ENCODE results near the gene KCNQ1.
A peak's percentile ranks its signal among the peaks of the same experiment; 100 is the strongest.

The KCNQ1 gene

GRCh38 chr11:2717561-2718325 is 272.9 kb downstream of the KCNQ1 start:
- H3K27me3 Mint-ChIP-seq: no peaks in the 10 kb centered on the region
- peaks cover 10% of the 10 kb centered on the region for H3K36me3 Mint-ChIP-seq
- no peak overlapping the region for H3K27ac Mint-ChIP-seq
- DNase-seq (ENCODE audit: low spot score in 2 of 2): no peak
- ATAC-seq (ENCODE audit: low read depth): no peak
- H3K4me1 Mint-ChIP-seq: peaks cover 3% of the 10 kb centered on the region
- H3K4me3 Mint-ChIP-seq: no peak overlapping the region
- H3K9me3 Mint-ChIP-seq: no peaks in the 10 kb centered on the region

- H3K4me1 Mint-ChIP-seq: peaks cover 3% of the 10 kb centered on the region
- H3K4me3 Mint-ChIP-seq: peak overlapping the region; percentile 2
- no peak overlapping the region for H3K27ac Mint-ChIP-seq
- no peak for ATAC-seq (ENCODE audit: low read depth)
- DNase-seq (ENCODE audit: low spot score in 2 of 2): no peak
- H3K27me3 Mint-ChIP-seq: no peaks in the 10 kb centered on the region
- H3K36me3 Mint-ChIP-seq: peaks cover 10% of the 10 kb centered on the region
- no peaks in the 10 kb centered on the region for H3K9me3 Mint-ChIP-seq
These were observed 274.1 kb downstream of the KCNQ1 start for GRCh38 chr11:2718817-2719438.

GRCh38 chr11:2719831-2720590 is 275.2 kb downstream of the KCNQ1 start:
- Mint-ChIP-seq H3K4me3 (no peak overlapping the region), H3K27me3 (no peaks in the 10 kb centered on the region), H3K27ac (no peak overlapping the region), H3K9me3 (no peaks in the 10 kb centered on the region), H3K36me3 (peaks cover 6% of the 10 kb centered on the region), H3K4me1 (peaks cover 3% of the 10 kb centered on the region)
- DNase-seq (ENCODE audit: low spot score in 2 of 2) (no peak), ATAC-seq (ENCODE audit: low read depth) (no peak)

GRCh38 chr11:2721210-2721916 is 276.6 kb downstream of the KCNQ1 start:
- Mint-ChIP-seq H3K27me3 (no peaks in the 10 kb centered on the region), H3K4me1 (peaks cover 5% of the 10 kb centered on the region), H3K36me3 (peaks cover 6% of the 10 kb centered on the region), H3K4me3 (no peak overlapping the region), H3K27ac (no peak overlapping the region), H3K9me3 (no peaks in the 10 kb centered on the region)
- DNase-seq (ENCODE audit: low spot score in 2 of 2) (no peak), ATAC-seq (ENCODE audit: low read depth) (no peak)

GRCh38 chr11:2722955-2723354 is 278.1 kb downstream of the KCNQ1 start:
- Mint-ChIP-seq H3K4me3 (no peak overlapping the region), H3K36me3 (peaks cover 6% of the 10 kb centered on the region), H3K27ac (no peak overlapping the region), H3K9me3 (no peaks in the 10 kb centered on the region), H3K4me1 (peaks cover 7% of the 10 kb centered on the region), H3K27me3 (no peaks in the 10 kb centered on the region)
- DNase-seq (ENCODE audit: low spot score in 2 of 2): no peak
- ATAC-seq (ENCODE audit: low read depth): no peak

GRCh38 chr11:2724104-2724503 is 279.3 kb downstream of the KCNQ1 start:
- Mint-ChIP-seq H3K4me1 (peaks cover 7% of the 10 kb centered on the region), H3K36me3 (peaks cover 3% of the 10 kb centered on the region), H3K9me3 (no peaks in the 10 kb centered on the region), H3K27ac (no peak overlapping the region), H3K27me3 (no peaks in the 10 kb centered on the region), H3K4me3 (no peak overlapping the region)
- no peak for ATAC-seq (ENCODE audit: low read depth)
- no peak for DNase-seq (ENCODE audit: low spot score in 2 of 2)

GRCh38 chr11:2724653-2725367 is 280.0 kb downstream of the KCNQ1 start:
- Mint-ChIP-seq H3K9me3 (no peaks in the 10 kb centered on the region), H3K36me3 (peaks cover 3% of the 10 kb centered on the region), H3K4me3 (no peak overlapping the region), H3K27me3 (no peaks in the 10 kb centered on the region), H3K4me1 (peaks cover 7% of the 10 kb centered on the region), H3K27ac (no peak overlapping the region)
- ATAC-seq (ENCODE audit: low read depth): no peak
- no peak for DNase-seq (ENCODE audit: low spot score in 2 of 2)

- Mint-ChIP-seq H3K4me3 (no peak overlapping the region), H3K27me3 (no peaks in the 10 kb centered on the region), H3K27ac (no peak overlapping the region), H3K9me3 (no peaks in the 10 kb centered on the region), H3K4me1 (peaks cover 7% of the 10 kb centered on the region), H3K36me3 (peaks cover 5% of the 10 kb centered on the region)
- DNase-seq (ENCODE audit: low spot score in 2 of 2) (no peak), ATAC-seq (ENCODE audit: low read depth) (no peak)
These were observed 280.8 kb downstream of the KCNQ1 start for GRCh38 chr11:2725368-2726300.

- H3K9me3 Mint-ChIP-seq: no peaks in the 10 kb centered on the region
- ATAC-seq (ENCODE audit: low read depth) (no peak), DNase-seq (ENCODE audit: low spot score in 2 of 2) (no peak)
- H3K27ac Mint-ChIP-seq: no peak overlapping the region
- peaks cover 3% of the 10 kb centered on the region for H3K36me3 Mint-ChIP-seq
- H3K27me3 Mint-ChIP-seq: no peaks in the 10 kb centered on the region
- H3K4me1 Mint-ChIP-seq: peaks cover 7% of the 10 kb centered on the region
- H3K4me3 Mint-ChIP-seq: no peak overlapping the region
These were observed 282.2 kb downstream of the KCNQ1 start for GRCh38 chr11:2726964-2727363.

- H3K27me3 Mint-ChIP-seq: no peaks in the 10 kb centered on the region
- H3K4me3 Mint-ChIP-seq: no peak overlapping the region
- peaks cover 2% of the 10 kb centered on the region for H3K36me3 Mint-ChIP-seq
- H3K9me3 Mint-ChIP-seq: no peaks in the 10 kb centered on the region
- no peak for DNase-seq (ENCODE audit: low spot score in 2 of 2)
- no peak for ATAC-seq (ENCODE audit: low read depth)
- H3K4me1 Mint-ChIP-seq: peaks cover 4% of the 10 kb centered on the region
- H3K27ac Mint-ChIP-seq: no peak overlapping the region
These were observed 283.4 kb downstream of the KCNQ1 start for GRCh38 chr11:2728128-2728662.

GRCh38 chr11:2728663-2729332 is 284.0 kb downstream of the KCNQ1 start:
- no peak overlapping the region for H3K27ac Mint-ChIP-seq
- no peak for ATAC-seq (ENCODE audit: low read depth)
- peaks cover 4% of the 10 kb centered on the region for H3K4me1 Mint-ChIP-seq
- H3K27me3 Mint-ChIP-seq: no peaks in the 10 kb centered on the region
- no peaks in the 10 kb centered on the region for H3K9me3 Mint-ChIP-seq
- H3K36me3 Mint-ChIP-seq: peaks cover 4% of the 10 kb centered on the region
- DNase-seq (ENCODE audit: low spot score in 2 of 2): no peak
- no peak overlapping the region for H3K4me3 Mint-ChIP-seq

GRCh38 chr11:2729841-2730240 is 285.0 kb downstream of the KCNQ1 start:
- peaks cover 4% of the 10 kb centered on the region for H3K4me1 Mint-ChIP-seq
- no peak for DNase-seq (ENCODE audit: low spot score in 2 of 2)
- peaks cover 4% of the 10 kb centered on the region for H3K36me3 Mint-ChIP-seq
- no peak overlapping the region for H3K27ac Mint-ChIP-seq
- no peak overlapping the region for H3K4me3 Mint-ChIP-seq
- no peaks in the 10 kb centered on the region for H3K27me3 Mint-ChIP-seq
- no peak for ATAC-seq (ENCODE audit: low read depth)
- no peaks in the 10 kb centered on the region for H3K9me3 Mint-ChIP-seq

Measured in memory B cell (primary cell).